HEK293T (cell line): ENCODE measurements around the gene SCYL2.

Experiments
- FOXA1 ChIP-seq: fragments of 450-650 bp; IDR thresholded peaks from 2 replicates; pipeline ENCODE4 v1.6.1; 2016; ENCODE audit warnings: mild to moderate bottlenecking
- NFRKB ChIP-seq: fragments of 450-650 bp; IDR thresholded peaks from 2 replicates; pipeline ENCODE4 v1.6.1; 2016; ENCODE audit warnings: mild to moderate bottlenecking, moderate library complexity
- SP1 ChIP-seq: fragments of 450-650 bp; IDR thresholded peaks from 2 replicates; pipeline ENCODE4 v1.6.1; 2017
- TARDBP ChIP-seq: fragments of 450-650 bp; IDR thresholded peaks from 2 replicates; pipeline ENCODE4 v1.6.1; 2016

GRCh38 chr12:100365411-100365810 lies 98.4 kb downstream of the SCYL2 start:
- TF ChIP-seq SP1, result no peak
- TF ChIP-seq NFRKB, result no peak
- no peak for TF ChIP-seq TARDBP
- TF ChIP-seq FOXA1, result no peak
